Keratinocyte (primary cell): ENCODE data around the gene PTK7.
"Not testable (repeated sequence)": the region's sequence is repeated elsewhere in the genome, so short reads cannot be mapped to it uniquely, and the experiment has no call there.

ENCODE experiments used
- EZH2 ChIP-seq: IDR thresholded peaks from one replicate; pipeline ENCODE4 v1.6.1; 2012; ENCODE audit warnings: inconsistent platforms, mild to moderate bottlenecking, low read length, moderate library complexity
- TF ChIP-seq, protein P1 (sequence below), 3 experiments: IDR thresholded peaks in 1 of 3; conservative IDR thresholded peaks in 1 of 3; optimal IDR thresholded peaks in 1 of 3; 2 replicates in 2 of 3; 3 replicates in 1 of 3; pipeline versions ENCODE3 to v1.5.1; 2011; ENCODE audit warnings: low read length in 3 of 3, mild to moderate bottlenecking in 3 of 3, moderate library complexity in 2 of 3, control low read depth in 1 of 3, inconsistent platforms in 1 of 3; ENCODE audit not compliant: insufficient read depth in 2 of 3; ENCODE audit errors: extremely low read depth in 1 of 3

DNA sequence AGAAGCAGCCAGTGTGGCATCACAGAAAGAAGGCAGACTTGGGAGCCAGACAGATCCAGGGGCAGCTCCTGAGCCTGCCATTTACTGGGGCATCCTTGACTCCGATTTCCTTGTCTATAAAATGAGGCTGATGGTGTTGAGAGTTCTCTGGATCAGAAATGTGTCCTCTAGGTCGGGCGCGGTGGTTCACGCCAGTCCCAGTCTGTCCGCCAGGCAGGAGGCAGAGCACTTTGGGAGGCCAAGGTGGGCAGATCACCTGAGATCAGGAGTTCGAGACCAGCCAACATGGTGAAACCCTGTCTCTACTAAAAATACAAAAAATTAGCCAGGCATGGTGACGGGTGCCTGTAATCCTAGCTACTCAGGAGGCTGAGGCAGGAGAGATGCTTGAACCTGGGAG lies 41.4 kb downstream of the PTK7 start:
- TF ChIP-seq, protein P1, sequence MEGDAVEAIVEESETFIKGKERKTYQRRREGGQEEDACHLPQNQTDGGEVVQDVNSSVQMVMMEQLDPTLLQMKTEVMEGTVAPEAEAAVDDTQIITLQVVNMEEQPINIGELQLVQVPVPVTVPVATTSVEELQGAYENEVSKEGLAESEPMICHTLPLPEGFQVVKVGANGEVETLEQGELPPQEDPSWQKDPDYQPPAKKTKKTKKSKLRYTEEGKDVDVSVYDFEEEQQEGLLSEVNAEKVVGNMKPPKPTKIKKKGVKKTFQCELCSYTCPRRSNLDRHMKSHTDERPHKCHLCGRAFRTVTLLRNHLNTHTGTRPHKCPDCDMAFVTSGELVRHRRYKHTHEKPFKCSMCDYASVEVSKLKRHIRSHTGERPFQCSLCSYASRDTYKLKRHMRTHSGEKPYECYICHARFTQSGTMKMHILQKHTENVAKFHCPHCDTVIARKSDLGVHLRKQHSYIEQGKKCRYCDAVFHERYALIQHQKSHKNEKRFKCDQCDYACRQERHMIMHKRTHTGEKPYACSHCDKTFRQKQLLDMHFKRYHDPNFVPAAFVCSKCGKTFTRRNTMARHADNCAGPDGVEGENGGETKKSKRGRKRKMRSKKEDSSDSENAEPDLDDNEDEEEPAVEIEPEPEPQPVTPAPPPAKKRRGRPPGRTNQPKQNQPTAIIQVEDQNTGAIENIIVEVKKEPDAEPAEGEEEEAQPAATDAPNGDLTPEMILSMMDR (optimal IDR thresholded peaks at IDR 0.05 in 1 of 3, IDR thresholded peaks at IDR 0.05 in 1 of 3, conservative IDR thresholded peaks at IDR 0.05 in 1 of 3; ENCODE audit: extremely low read depth in 1 of 3, insufficient read depth in 2 of 3, low read length in 3 of 3) = not testable (repeated sequence)
- not testable (repeated sequence) for TF ChIP-seq EZH2
